Esophagus squamous epithelium (tissue), 4 donors: ENCODE measurements around the gene ASIC2.
"Not testable (repeated sequence)": the region's sequence is repeated elsewhere in the genome, so short reads cannot be mapped to it uniquely, and the experiment has no call there.

Source experiments
- CTCF ChIP-seq, 6 experiments: fragments of 450-650 bp in 4 of 6; fragments of 200-600 bp in 2 of 6; sonication (generic) in 2 of 6; IDR thresholded peaks; one replicate each; pipeline ENCODE4 v1.5.1; 2016 to 2019; ENCODE audit warnings: antibody characterized with exemption in 6 of 6, mild to moderate bottlenecking in 4 of 6, moderate library complexity in 4 of 6
- POLR2A ChIP-seq, 4 donors: fragments of 450-650 bp; IDR thresholded peaks; one replicate each; pipeline ENCODE4 v1.6.1; 2017; ENCODE audit warnings: antibody characterized with exemption in 4 of 4, mild to moderate bottlenecking in 4 of 4, moderate library complexity in 3 of 4

GRCh38 chr17:32987453-32987805, 305.7 kb downstream of the ASIC2 start:
- TF ChIP-seq CTCF, POLR2A (IDR thresholded peaks at IDR 0.05): not testable (repeated sequence)
